GM18505 (cell line): ENCODE data around the gene FSCN2.
A peak's percentile ranks its signal among the peaks of the same experiment; 100 is the strongest.

Source experiments
- ATAC-seq: cut with Tn5 transposase; IDR thresholded peaks from one replicate; pipeline ENCODE4 v1.9.1; 2021; ENCODE audit not compliant: unreplicated experiment
- POLR2A ChIP-seq: IDR thresholded peaks from 4 replicates; pipeline ENCODE4 v1.6.1; 2011; ENCODE audit warnings: borderline replicate concordance; ENCODE audit not compliant: insufficient read depth, insufficient read length; ENCODE audit errors: extremely low read depth

FSCN2 gene

GRCh38 chr17:81527591-81528383, at the start of gene FSCN2:
Gene FSCN2 (plus strand): TSS chr17:81528377. CDS start chr17:81528532, 155 bp downstream.
- TF ChIP-seq POLR2A, result no peak
- no peak for ATAC-seq

- no peak for TF ChIP-seq POLR2A
- ATAC-seq, result no peak
Measured at GRCh38 chr17:81479175-81480071, 48.8 kb upstream of the FSCN2 start.

- TF ChIP-seq POLR2A, result no peak
- ATAC-seq, result no peak
Measured at GRCh38 chr17:81480140-81481072, 47.8 kb upstream of the FSCN2 start.

GRCh38 chr17:81481073-81481799, 46.9 kb upstream of the FSCN2 start:
- no peak for TF ChIP-seq POLR2A
- ATAC-seq, result no peak

GRCh38 chr17:81481815-81482505, 46.2 kb upstream of the FSCN2 start:
- ATAC-seq, result no peak
- no peak for TF ChIP-seq POLR2A

- no peak for ATAC-seq
- TF ChIP-seq POLR2A, result no peak
Measured at GRCh38 chr17:81482673-81483072, 45.5 kb upstream of the FSCN2 start.

GRCh38 chr17:81483085-81483861, 44.9 kb upstream of the FSCN2 start:
- ATAC-seq, result no peak
- no peak for TF ChIP-seq POLR2A

GRCh38 chr17:81483862-81484194, 44.3 kb upstream of the FSCN2 start:
- no peak for ATAC-seq

GRCh38 chr17:81484195-81484979, 43.8 kb upstream of the FSCN2 start:
- peak; percentile 55 for ATAC-seq

More at GRCh38 chr17:81483862-81484194, 44.3 kb upstream of the FSCN2 start:
- TF ChIP-seq POLR2A, result no peak

GRCh38 chr17:81486199-81486810, 41.9 kb upstream of the FSCN2 start:
- TF ChIP-seq POLR2A, result no peak
- ATAC-seq, result no peak

More at GRCh38 chr17:81484195-81484979, 43.8 kb upstream of the FSCN2 start:
- no peak for TF ChIP-seq POLR2A
